CD4-positive, alpha-beta T cell treated with Interleukin-15 for 1 hour (primary cell): ENCODE data around the gene FAM83E.

ENCODE experiments used
- DNase-seq: peaks from one replicate; pipeline ENCODE4 v3.0.0-alpha.2; 2020

FAM83E gene

DNA sequence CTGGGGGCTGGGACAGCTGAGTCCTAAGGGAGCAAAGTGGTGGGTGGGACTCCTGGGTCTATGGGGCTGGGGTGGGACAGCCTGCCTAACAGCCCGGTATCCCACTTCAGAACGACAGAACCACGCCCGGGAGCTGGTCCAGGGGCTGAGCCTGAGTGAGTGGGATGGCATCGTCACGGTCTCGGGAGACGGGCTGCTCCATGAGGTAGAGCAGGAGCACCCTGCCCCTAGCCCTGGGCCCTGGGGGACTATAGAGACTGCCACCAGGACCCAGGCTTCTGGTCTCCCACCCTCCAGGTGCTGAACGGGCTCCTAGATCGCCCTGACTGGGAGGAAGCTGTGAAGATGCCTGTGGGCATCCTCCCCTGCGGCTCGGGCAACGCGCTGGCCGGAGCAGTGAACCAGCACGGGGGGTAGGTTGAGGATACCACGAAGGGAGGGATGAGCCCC is 13.0 kb upstream of the FAM83E start:
- no peak for DNase-seq

- DNase-seq: no peak
Measured at GRCh38 chr19:48627201-48627864, 12.5 kb upstream of the FAM83E start.

- DNase-seq: no peak
Measured at GRCh38 chr19:48625891-48626327, 11.0 kb upstream of the FAM83E start.

GRCh38 chr19:48624791-48625723 is 10.2 kb upstream of the FAM83E start:
- DNase-seq: no peak

GRCh38 chr19:48624067-48624594 is 9.3 kb upstream of the FAM83E start:
- peak; percentile 98 for DNase-seq

- no peak for DNase-seq
Measured at GRCh38 chr19:48623556-48624066, 8.7 kb upstream of the FAM83E start.

DNA sequence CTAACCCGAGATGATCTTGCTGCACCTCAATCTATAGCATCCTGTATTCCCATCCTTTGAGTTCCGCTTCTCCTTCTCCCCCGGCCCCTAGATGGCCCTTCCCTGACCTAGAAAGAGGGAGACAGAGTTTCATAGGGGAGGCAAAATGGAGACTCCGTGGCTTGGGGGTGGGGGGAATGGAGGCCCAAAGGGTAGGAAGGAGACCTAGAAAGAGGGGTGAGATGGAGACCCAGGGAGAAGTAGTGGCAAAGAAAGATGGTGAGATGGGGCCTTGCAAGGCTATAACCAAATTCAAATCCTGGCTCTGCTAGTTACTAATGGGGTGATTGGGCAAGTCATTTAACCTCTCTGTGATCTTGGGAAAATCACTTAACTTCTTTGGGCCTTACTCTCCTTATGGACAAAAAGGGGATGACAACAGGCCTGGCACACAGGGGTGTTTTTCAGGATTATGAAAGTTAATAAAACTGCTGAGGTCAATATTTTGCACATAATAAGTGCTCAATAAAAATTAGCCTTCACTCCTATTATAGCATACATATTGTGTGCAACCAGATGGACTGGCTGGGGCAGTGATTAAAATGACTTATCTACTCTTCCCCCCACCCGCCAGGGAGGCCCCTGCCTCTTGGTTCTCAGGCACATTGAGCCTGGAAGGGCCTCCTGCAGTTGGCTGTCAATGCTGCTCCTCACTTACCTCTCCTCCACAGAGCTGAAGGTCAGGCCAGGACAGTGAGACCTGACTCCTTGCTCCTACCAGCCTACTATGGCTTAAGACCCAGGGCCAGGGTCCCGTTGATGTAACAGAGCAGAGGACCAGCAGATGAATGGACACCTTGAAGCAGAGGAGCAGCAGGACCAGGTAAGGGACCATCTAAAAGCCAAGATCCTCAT is 5.1 kb upstream of the FAM83E start:
- no peak for DNase-seq

DNA sequence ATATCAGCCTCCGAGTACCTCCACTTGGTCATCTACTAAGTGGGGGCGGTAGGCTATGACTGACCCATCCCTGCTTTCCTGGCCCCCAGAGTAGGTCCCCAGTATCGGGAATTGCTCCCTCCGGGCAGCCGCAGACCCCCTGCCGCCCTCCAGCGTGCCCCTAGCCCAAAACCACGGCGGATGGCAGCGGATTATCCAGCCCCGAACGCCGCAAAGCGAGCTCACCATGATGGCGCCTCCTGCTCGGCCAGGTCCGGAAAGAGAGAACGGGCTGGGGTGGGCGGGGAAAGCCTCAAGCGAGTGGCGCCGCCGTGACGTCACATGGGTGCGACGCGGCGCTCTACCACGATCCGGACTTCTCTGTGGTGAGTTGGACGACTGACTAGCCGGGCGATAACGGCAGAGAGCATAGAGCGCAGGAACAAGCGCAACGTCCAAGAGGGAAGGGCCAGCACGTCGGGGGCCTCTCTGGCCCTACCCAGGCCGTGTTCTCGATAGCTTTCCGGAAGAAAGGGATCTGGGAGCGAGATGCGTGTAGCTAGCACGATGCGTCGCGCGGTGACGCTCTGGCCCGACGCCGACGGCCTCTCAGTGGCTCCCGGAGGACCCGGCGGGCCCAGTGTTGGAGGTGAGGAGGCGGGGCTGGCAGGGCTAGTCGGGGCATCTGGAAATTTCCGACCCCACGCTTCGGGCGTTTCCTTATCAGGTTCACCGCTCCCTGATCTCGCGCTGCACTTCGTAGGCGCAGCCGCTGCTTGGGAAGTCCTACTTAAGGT is 4.2 kb upstream of the FAM83E start, which contains the start of the genes RPL18 and SPHK2:
RPL18 (minus strand) TSS at position 263 of the 776 bp plus-strand sequence; CDS start at position 228, 35 bp downstream.
SPHK2 (plus strand) TSS at position 591 of the 776 bp plus-strand sequence. CDS start 1,009 bp downstream, outside the sequence.
- peak; percentile 99 for DNase-seq

- DNase-seq: no peak
Measured at GRCh38 chr19:48618278-48618915, 3.5 kb upstream of the FAM83E start.

GRCh38 chr19:48617146-48617937 is 2.5 kb upstream of the FAM83E start:
- no peak for DNase-seq

DNA sequence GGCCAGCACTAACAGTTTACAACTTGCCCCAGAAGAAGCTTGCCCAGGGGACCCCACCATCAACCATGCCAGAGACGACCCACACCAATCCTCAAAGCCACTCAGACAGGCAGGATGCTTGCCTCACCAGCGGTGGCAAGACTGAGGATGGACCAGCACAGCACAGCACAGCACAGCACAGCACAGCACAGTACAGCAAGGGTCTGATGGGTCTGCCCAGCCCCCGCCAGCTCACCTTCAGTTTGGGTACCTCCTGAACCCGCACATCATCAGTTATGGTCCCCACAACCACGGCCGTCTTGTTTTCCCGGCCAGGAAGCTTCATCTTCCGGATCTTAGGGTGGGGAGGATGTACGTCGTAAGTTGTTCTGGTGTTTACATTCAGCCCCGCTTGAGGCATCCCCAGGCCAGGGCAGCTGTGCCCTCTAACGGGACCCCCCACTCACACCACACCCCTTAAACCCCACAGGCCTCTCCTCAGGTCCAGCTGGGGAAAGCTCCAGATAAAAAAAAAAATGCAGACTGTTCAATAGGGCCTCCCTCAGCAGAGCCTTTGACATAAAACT is 1.7 kb upstream of the FAM83E start:
- DNase-seq: no peak

DNA sequence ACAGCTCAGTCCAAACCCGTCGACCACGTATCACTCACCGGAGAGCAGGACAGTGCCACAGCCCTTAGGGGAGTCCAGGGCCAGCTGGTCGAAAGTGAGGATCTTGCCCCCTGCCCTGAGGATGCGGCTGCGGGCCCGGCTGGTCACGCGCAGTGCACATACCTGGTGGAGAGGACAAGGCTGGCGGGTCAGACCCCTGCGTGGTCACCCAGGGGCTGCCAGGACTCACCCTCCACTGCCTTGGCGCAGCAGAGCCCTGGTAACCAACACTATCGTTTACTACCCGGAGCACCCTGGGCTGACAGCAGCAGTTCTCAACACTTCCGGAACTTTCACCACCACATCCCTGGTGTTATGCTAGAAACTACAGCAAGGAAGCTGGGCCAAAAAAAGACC is 1.2 kb upstream of the FAM83E start:
- no peak for DNase-seq

DNA sequence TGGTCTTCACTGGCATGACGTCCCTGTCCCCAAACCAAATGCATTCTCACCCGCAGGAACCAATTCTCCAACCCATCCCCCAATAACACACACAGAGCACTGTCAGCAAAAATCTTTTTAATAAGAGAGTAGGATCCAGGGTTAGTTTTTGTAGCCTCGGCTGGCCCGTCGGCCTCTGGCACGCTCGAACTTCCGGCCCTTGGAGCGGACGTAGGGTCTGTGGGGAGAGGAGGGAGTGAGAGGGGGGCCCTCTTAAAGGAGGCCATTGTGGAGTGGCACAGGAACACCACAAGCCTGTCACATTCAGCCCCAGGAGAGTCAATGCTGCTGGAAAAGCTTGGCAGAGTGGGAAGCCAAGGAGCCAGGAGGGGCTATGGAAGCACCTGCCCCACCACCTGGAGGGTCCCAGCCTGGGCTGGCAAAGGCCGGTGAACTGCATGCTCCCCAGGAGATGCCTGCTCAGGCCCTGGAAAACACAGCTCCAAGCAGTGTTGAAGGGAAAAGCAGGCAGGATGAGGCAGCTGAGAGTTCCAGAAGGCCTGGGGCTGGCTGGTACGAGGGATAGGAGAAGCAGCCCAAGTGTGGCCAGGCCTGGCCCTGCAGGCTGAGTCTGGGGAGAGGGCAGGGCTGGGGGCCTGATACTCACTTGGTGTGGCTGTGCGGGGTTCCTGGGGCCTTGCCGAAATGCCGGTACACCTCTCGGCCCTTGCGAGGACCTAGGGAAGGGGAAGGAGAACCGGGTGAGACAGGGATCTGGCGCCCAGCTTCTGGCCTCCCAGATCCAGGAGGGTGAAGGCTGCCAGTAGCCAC is 560 bp upstream of the FAM83E start:
- DNase-seq: no peak

GRCh38 chr19:48613852-48614435 is 932 bp downstream of the FAM83E start:
- no peak for DNase-seq

- no peak for DNase-seq
Measured at GRCh38 chr19:48613024-48613851, 1.6 kb downstream of the FAM83E start.

- DNase-seq: no peak
Measured at GRCh38 chr19:48611872-48612271, 3.0 kb downstream of the FAM83E start.

DNA sequence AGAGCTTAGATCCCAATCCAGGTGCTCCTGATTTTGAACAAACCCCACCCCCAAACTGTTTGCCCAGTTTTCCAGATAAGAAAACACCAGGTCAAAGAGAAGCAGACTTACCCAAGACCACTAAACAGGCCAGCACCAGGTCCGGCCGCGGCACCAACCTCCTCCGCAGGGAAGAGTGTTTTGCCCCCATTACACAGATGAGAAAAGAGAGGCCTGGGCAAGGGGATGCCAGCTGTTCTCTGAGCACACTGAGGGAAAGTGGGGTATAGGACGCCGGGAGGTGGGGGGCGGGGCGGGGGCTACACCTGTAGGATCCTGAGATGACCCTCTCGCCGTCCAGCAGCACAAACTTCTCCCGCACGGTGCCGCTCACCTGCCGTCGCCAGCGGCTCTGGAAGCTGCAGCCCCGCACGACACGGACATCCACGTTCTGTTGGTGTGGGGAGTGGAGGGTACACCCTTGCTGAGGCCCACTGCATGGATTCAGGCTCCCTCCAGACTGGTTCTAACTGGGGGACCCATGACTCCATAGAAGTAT is 5.2 kb downstream of the FAM83E start:
- no peak for DNase-seq
